ENCODE measurements around the gene ACTA1.
"Not testable (repeated sequence)": the region's sequence is repeated elsewhere in the genome, so short reads cannot be mapped to it uniquely, and the experiment has no call there.

Gene ACTA1

GRCh38 chr1:229438021-229438420 is 4.1 kb upstream of the ACTA1 start:
- no peak for DNase-seq

- no peak for DNase-seq
Observed at GRCh38 chr1:229437443-229437842, 3.5 kb upstream of the ACTA1 start.

GRCh38 chr1:229436201-229436600 is 2.3 kb upstream of the ACTA1 start:
- no peak for DNase-seq

GRCh38 chr1:229434641-229435051 is 752 bp upstream of the ACTA1 start:
- DNase-seq: no peak

- no peak for DNase-seq
Observed at GRCh38 chr1:229433364-229434004, 410 bp downstream of the ACTA1 start.

GRCh38 chr1:229432905-229433304 is 989 bp downstream of the ACTA1 start:
- DNase-seq: no peak

- DNase-seq: no peak
Observed at GRCh38 chr1:229432116-229432461, 1.8 kb downstream of the ACTA1 start.

GRCh38 chr1:229431284-229432115 is 2.4 kb downstream of the ACTA1 start:
- DNase-seq: no peak

- DNase-seq: peak; percentile 29
Observed at GRCh38 chr1:229430761-229431283, 3.1 kb downstream of the ACTA1 start.

GRCh38 chr1:229428256-229428655 is 5.6 kb downstream of the ACTA1 start:
- DNase-seq: no peak

GRCh38 chr1:229427572-229427971 is 6.3 kb downstream of the ACTA1 start:
- no peak for DNase-seq

- DNase-seq: no peak
Observed at GRCh38 chr1:229425564-229426159, 8.2 kb downstream of the ACTA1 start.

GRCh38 chr1:229420765-229421164 is 13.1 kb downstream of the ACTA1 start:
- no peak for DNase-seq

- DNase-seq: no peak
Observed at GRCh38 chr1:229420224-229420623, 13.7 kb downstream of the ACTA1 start.

GRCh38 chr1:229418586-229418985 is 15.3 kb downstream of the ACTA1 start:
- not testable (repeated sequence) for DNase-seq

- not testable (repeated sequence) for DNase-seq
Observed at GRCh38 chr1:229412810-229413209, 21.1 kb downstream of the ACTA1 start.

- no peak for DNase-seq
Observed at GRCh38 chr1:229412056-229412455, 21.8 kb downstream of the ACTA1 start.

GRCh38 chr1:229411434-229412055 is 22.3 kb downstream of the ACTA1 start:
- no peak for DNase-seq

- DNase-seq: no peak
Observed at GRCh38 chr1:229410692-229411433, 23.0 kb downstream of the ACTA1 start.

GRCh38 chr1:229410370-229410691 is 23.6 kb downstream of the ACTA1 start:
- no peak for DNase-seq

GRCh38 chr1:229409616-229410369 is 24.1 kb downstream of the ACTA1 start:
- no peak for DNase-seq

- no peak for DNase-seq
Observed at GRCh38 chr1:229408458-229409037, 25.3 kb downstream of the ACTA1 start.
